H1 (cell line): Measurements from ENCODE around the gene GPATCH2. TPM values are rescaled to one million over a fixed set of nuclear protein-coding genes. Genes with fewer than 3 reads are reported as not detected.

Source experiments
- ATF2 ChIP-seq: IDR thresholded peaks from 2 replicates; pipeline ENCODE4 v1.6.1; 2012; ENCODE audit warnings: low read length, inconsistent platforms
- CBX5 ChIP-seq: fragments of 300-800, 300-1000 bp; sonication (generic); IDR thresholded peaks from 2 replicates; pipeline ENCODE4 v1.7.1; 2016; ENCODE audit warnings: antibody characterized with exemption, low read length, low read depth
- CBX8 ChIP-seq: fragments of 300-800, 300-1000 bp; sonication (generic); IDR thresholded peaks from 2 replicates; pipeline ENCODE4 v1.7.1; 2016; ENCODE audit warnings: low read depth, low read length, borderline replicate concordance
- POLR2AphosphoS5 ChIP-seq: IDR thresholded peaks from 2 replicates; pipeline ENCODE4 v1.6.1; 2011; ENCODE audit warnings: low read depth, low read length
- RXRA ChIP-seq: IDR thresholded peaks from 2 replicates; pipeline ENCODE4 v1.6.1; 2011; ENCODE audit warnings: low read depth, mild to moderate bottlenecking, low read length, moderate library complexity; ENCODE audit not compliant: insufficient read depth
- USF2 ChIP-seq: IDR thresholded peaks from 2 replicates; pipeline ENCODE4 v1.6.1; 2011; ENCODE audit warnings: low read length, improper control_type of control experiment
- polyA plus RNA-seq, 7 experiments: library from polyadenylated mRNA; depleted of rRNA in 3 of 7; stranded (reverse) in 5 of 7; unstranded in 2 of 7; fragments of >200 nt in 5 of 7; fragments of 200-250 nt in 2 of 7; gene quantifications; 1 replicate in 5 of 7; 2 replicates in 1 of 7; 4 replicates in 1 of 7; pipeline versions ENCODE4 v1.2.1 to v1.2.3, GENCODE V29; 2011 to 2013; ENCODE audit warnings: missing spikeins in 2 of 7, mixed read lengths in 2 of 7
- total RNA-seq: library from RNA; stranded (reverse); fragmentation: NEBNext Ultra II Directional; extraction: Animal tissue kit (Norgen Biotek cat#: 25700); gene quantifications from 2 replicates; pipeline ENCODE4 v1.2.1, GENCODE V29; 2021

GPATCH2 gene
- total and polyA plus RNA-seq, 2 of the 8 experiments (the other 6 are each of a cell fraction or from before 2014, with no cell fraction given), result 3.9 to 13.1 TPM

GRCh38 chr1:217498209-217498608 is 132.7 kb downstream of the GPATCH2 start (continued):
- TF ChIP-seq ATF2 (no peak), POLR2AphosphoS5 (no peak), RXRA (no peak), CBX5 (no peak), CBX8 (no peak), USF2 (no peak)
